HG03045 (cell line): ENCODE data around the gene ITPR1.

ENCODE experiments used
- ATAC-seq: cut with Tn5 transposase; IDR thresholded peaks from one replicate; pipeline ENCODE4 v1.9.1; 2021; ENCODE audit warnings: mild to moderate bottlenecking, moderate library complexity; ENCODE audit not compliant: unreplicated experiment

Gene ITPR1

DNA sequence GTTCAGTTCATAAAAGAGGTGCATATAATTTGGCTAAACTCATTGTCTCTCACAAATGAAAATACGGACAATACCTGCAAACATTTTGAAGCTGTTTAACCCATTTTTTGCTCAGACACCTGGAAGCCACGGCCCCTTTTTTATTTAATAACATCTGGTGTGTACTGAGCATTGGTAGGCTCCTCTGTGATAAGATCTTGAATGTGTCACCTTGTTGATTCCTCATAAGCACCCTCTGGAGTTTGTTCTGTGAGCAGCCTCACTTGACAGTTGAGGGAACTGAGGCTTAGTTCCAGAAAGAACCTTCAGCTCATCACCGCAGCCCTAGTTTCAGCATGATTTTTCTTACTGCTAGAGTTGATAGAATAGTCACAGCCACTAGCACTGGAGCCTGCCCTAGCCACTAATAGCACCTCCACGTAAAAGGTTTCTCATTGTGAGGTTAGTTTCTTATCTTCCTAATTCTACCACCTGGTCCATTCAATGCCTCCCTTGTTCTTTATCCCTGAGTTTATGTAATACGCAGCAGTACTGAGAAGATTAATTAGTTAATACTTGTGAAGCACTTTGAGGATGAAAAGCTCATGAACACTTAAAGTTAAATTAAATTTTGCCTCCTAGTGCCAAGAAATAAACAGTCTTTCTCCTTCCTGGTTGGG, 71.9 kb downstream of the ITPR1 start:
- ATAC-seq = no peak

DNA sequence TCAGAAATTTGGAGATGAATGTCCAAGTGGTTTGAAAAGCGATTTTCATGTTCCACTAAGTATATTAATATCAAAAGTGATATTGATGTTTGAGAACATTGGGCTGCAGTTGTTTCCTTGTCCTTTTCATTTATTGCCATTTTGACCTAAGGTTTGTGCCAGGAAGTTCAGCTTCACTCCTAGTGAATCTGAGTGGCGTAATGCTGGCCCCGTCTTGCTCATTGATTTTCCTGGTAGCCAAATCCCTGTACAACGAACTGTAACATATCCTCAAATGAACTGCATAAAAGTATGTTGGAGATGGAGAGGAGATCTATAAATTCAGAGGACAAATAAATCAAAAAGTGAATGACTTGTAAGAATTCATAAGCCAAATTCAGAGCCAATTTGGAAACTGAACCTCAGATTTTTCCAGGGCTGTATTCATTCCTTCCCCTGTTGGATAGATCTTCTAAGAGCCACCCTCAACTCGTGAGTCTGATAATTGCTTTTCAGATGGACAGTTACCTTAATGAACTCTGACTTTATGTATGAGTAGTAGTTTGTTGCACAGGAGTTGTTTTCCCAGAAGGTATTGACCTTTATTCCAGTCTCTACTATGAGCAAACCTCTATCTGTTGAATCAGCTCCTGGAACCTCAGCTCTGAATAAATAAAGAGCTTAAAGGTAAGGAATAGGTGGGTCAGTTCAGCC, 72.8 kb downstream of the ITPR1 start:
- ATAC-seq = no peak

DNA sequence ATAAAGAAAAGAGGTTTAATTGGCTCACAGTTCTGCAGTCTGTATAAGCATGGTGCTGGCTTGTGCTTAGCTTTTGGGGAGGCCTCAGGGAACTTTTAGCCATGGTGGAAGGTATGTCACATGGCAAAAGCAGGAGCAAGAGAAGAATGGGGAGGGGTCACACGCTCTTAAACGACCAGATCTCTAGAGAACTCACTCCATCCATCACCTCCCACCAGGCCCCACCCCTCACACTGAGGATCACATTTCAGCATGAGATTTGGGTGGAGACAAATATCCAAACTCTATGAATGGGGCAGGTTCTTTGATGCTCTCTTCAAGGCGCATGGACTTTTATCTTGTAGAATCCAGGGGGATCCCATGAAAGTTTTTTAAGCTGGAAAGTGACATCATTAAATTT, 75.7 kb downstream of the ITPR1 start:
- no peak for ATAC-seq

DNA sequence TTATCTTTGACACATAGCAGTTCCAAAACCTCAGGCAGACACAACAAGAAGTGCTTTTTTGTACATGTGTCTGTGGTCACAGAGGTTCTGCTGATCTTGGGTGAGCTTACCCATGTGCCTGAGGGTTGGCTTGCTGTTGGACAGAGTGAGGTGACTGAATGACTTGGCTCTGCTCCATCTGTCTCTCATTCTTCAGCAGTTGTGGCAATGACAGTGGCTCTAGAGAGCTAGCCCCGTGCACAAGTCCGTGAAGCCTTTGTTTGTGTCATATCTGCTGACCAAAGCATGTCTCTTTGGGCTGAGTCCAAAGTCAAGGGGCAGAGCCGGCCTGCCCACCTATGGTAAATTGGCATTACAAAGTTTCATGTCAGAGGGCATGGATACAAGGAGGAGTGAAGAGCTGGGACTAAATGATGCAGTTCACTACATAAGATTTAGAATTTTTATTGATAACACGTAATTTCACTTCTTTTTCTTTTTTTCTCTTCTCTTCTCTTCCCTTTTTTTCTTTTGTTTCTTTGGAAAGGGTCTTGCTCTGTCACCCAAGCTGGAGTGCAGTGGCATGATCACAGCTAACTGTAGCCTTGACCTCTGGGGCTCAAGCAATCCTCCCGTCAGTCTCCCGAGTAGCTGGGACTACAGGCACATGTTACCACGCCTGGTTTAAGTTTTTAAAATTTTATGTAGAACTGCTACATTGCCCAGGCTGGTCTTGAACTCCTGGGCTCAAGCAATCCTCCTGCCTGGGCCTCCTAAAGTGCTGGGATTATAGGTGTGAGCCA, 77.9 kb downstream of the ITPR1 start:
- no peak for ATAC-seq

DNA sequence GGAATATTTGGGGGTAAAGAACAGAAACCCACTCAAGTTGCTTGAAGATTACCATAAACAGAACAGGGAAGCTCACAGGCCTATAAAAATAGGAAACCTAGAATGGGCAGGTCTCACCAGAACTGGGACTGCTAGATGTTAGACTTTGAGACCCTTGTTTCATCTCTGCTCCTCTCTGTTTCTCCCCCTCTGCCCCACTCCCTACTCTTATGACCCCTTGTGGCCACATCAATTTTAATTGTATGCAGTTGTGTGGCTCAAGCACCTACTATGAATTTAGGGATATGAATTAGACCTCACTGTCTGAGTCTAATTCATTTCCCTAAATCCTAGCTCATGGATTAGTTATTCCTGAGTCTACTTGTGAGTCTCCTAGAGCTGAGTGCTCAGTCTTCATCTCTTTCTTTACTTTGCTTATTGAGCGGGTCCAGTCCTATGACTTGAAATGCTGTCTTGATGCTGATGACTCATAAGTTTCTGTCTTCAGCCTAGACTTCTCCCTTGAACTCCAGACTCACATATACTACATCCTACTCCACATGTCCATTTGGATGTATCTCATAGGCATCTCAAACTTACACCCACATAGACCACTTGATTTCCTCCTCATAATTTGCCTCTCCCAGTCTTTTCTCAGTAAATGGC, 78.7 kb downstream of the ITPR1 start:
- ATAC-seq = no peak

DNA sequence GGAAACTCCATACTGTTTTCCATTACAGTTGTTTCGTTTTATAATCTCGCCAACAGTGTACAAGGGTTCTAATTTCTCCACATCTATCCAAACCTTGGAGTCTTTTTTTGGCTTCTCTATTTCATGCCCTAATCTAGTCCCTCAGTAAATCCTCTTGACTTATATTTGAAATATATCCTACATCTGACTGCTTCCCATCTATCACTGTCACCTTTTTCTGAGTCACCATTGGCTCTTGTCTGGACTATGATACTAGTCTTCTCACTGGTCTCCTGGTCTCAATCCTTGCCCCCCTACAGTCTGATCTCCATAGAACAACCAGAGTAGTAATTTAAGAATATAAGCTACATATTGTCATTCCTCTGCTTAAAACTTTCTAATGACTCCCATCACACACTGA, 80.0 kb downstream of the ITPR1 start:
- no peak for ATAC-seq

DNA sequence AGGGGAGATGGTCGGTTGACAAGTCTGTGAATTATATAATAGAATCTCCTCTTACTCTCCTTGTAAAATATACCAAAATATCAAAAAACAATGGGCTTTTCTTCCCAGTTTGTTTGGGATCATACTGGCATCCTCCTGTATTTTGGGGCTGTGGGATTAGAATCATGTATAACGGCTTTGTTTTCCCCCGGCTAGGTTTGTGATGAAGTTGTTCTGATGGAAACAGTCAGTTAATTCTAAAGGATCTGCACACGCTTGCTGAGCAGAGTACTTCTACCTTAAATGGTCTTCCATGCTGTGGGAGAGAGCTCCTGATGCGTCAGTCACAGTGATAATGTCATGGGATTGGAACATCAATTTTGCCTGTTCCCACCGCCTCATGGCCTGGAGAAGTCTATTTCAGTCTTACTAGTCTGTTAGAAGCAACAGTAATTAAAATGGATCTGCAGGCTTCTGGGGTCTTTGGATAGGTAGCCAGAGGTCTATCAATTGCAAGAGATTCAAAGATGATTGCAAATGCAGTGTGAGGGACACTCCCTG, 81.3 kb downstream of the ITPR1 start:
- ATAC-seq = no peak

DNA sequence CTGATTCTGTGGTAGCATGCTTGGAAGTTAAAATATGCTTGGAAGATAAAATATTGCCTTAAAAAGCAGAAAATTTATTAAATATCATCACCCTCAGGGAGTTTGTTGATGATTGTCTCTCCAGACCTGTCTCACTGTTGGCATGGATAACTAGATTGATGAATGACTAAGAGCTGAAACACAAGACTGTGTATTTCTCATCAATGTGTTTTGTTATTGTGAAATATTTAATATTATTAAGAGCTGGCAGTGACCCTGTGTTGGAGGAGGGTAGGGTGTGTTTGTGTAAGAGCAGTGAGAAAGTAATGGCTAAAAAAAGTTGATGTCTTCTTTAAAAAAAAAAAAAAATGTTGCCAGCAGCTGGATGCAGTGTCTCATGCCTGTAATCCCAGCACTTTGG, 82.2 kb downstream of the ITPR1 start:
- no peak for ATAC-seq

DNA sequence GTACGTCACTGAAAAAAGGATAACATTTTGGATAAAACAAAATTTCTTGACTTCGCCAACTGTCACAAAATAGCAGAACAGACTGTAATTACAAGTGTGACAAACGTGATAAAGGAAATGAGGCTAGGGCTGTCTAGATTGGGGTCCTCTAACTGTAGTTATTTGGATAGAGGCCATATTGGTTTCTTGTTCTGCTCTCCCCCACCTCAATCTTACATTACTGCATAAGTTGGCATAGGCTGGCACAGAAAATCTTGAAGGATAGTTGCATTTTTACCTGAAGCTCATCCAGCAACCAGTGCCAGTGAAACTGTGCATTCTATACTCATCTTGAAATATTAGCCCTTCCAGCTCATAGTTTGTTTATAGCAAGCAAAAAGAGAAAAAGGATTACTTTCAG, 84.6 kb downstream of the ITPR1 start:
- ATAC-seq = no peak

DNA sequence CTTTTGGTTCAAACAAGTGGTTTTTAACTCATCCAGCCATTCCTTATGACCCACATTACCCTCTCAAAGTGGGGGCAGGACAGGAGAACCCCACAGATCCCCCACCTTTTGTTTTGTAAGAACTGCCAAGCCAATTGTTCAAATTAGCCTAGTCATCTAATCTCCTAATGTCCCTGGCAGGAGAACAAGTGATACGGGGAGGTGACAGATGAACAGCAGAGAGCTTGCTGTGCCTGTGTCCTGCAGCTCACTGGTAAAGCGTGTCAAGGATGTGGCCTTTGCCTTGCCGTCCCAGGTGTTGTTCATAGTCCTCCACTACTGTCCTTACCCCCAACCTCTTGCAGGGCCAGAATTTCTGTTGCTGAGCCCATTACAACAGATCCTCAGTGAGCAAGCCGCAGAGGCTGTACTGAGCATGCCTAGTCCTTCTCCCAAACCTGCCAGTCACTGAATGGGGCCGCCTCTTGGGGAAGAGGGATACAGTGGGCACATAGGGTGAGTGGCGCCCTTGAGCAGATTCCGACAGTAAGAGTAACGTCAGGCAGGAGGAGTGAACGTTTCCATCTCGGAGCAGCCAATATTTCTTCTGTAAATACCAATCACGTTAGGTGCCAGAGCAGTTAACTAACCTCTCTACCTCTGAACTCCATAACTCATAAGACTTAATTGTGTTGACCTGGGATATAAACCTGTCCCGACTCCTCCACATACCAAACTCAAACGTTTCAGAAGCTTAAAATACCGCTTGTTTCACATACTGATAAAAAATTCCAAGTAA, 87.4 kb downstream of the ITPR1 start:
- no peak for ATAC-seq

DNA sequence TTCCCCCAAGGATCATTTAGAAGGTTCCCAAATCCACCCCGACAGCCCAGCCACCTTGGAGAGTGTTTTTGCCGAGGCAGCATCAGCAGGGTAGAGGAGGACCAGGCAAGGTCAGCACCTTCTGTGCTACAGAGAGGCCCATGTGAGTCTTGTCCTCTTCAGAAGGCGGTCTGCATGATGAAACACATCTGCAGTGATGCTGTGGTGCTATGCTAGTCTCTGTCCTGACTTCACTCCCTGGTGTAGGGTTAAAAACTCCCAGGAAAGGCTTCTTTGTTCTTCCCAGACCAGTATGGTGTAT, 87.9 kb downstream of the ITPR1 start:
- ATAC-seq = no peak

DNA sequence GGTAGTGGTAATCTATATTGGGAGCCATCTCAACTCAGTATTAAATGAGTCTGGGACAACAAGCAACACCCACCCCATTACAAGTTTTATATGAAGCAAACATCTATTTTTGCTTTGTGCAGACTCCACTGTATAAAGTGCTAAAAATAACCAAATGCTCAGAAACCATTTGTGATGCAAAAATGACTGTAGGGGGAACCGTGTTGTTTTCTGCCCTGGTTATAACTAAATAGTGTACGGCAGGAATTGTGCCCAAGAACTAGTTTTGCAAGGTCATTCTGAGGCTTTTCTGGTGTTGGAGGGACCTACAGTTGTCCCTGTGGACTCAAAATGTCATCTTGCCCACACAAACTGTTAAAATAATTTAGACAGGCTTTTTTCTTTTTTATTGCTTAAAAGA, 88.3 kb downstream of the ITPR1 start:
- ATAC-seq = no peak

DNA sequence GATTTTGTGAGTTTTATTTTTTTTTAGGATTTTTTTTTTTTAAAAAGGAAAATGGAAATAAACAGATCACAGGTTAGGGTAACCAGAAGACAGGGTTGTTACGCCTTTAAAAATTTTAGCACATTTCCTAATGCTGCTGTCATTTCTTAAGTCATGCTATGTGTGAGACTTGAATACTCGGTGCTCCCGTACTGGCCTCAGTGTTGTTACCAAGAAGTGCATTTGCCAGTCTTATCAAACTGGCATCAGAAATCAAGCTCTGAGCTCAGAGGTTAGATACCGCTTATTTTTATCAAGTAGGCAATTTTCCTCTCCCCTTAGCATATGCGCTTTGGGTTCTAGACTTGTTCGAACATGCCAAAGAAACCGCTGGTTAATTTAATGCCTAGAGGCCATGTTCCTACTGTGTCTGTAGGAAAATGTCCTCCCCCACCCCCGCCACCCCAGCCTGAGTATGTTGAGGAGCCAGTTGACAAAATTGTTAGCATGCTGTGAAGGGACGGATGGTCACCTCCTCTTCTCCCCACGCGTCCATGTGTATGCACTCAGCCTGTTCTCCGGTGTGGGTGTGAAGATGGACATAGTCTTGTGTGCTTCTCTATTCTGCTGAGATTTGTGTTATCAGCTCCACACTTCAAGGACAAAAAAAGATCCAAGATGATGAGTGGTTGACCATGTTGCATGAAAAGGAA, 88.9 kb downstream of the ITPR1 start:
- ATAC-seq = no peak

DNA sequence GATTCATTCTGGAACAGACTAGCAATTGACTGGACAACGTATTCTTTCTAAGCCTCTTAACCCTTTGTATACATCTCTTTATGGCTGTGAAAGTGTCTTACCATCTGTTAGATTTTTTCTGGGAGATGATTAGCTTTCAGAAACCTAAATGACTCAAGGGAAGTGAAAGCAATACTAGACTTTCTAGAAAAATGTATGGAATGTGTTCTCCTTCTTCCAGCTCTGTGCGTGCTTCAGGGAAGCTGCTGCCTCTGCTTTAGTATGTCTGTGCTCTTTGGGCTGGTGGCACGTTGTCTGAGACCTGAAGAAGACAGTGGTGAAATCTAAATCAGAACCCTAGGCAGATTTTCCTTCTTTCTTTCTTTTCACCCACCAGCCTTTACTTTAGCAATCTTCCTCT, 89.5 kb downstream of the ITPR1 start:
- no peak for ATAC-seq

DNA sequence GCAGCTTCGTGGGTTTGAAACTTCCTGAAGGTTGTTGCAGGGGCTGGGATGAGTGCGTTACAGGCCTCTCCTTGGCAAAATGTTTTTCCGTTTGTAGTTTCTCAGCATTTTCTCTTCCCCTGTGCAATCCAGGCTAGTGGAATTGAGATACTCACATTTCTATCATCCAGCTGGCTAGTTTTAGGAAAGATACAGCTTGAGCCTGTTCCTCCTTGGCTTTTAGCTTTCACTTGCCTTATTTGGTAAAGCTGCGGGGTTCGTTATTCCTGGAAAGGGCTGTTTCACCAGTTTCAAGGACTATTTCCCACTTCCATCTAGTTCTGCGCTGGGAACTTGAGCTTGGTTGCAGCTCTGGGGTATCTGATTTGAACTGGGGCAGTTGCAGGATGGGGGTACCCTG, 90.3 kb downstream of the ITPR1 start:
- ATAC-seq = no peak

DNA sequence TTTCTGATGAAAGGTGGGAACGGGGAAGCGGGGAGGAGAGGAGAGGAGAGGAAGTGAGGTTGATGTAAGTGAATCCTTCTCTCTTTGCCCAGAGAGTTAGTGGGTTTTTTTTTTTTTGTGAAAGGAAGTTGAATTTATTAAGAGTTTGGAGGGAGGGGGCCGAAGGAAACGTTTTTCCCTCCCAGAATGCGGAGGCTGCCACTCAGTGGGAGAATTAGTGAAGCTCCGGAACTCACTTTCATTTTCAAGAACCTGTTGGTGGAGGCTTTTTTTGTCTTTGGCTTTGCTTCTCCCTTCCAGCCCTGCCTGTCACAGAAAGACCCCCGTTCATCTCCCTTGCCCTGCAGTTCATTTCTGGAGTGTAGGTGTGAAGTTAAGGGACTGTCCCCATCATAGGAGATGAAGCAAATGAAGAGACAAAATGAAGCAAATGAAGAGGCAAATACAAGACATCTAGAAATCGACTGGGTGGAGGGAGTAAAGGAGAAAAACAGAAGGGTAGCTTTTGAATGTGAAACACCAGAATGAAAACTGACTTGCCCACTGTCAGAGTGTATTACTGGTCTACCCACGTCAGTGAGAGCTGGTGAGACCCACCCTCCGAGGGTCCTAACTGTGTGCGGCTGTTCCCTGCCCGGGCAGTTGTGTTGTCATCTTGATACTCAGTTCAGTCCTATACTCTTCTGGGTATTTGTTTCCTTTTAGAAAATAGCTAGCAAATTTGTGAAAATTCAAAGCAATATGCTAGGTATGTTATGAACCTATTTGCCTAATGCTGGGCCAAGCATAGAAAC, 91.5 kb downstream of the ITPR1 start:
- ATAC-seq = peak; percentile 43

DNA sequence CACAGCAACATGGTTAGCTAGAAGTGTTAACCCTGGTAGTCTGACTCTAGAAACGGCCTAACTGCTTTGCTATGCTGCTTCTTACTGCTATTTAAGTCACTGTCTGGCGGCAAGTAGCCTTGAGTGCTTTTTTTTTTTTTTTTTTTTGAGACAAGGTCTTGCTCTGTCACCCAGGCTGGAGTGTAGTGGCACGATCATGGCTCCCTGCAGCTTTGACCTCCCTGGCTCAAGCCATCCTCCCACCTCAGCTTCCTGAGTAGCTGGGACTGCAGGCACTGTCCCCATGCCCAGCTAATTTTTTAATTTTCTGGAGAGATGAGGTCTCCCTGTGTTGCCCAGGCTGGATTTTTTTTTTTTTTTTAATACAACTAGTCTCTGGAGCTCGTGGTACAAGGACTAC, 93.2 kb downstream of the ITPR1 start:
- ATAC-seq = no peak

DNA sequence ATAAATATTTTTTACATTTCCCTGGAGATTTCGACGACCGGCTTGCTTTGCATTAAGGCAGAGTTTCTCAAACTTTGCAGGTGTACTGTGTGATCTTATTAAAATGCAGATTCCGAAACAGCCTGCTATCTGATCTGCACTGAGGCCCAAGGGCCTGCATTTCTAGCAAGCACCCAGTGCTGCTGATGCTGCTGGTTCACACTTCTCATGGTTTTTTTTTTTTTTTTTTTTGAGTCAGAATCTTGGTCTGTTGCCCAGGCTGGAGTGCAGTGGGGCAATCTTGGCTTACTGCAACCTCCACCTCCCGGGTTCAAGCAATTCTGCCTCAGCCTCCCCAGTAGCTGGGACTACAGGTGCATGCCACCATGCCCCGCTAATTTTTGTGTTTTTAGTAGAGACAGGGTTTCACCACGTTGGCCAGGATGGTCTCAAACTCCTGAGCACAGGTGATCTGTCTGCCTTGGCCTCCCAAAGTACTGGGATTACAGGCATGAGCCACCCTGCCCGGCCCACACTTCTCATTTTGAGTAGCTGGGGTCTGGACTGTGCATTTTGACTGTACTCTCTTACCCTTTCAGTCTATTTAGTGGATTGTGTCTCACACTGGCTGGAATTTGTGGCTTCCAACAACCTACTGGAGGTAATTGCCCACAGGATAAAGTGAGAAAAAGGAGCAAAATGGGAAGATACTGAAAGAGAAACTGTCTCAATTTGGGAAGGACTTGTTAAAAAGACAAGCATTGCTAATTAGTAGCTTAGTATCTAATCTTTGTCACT, 94.1 kb downstream of the ITPR1 start:
- no peak for ATAC-seq

DNA sequence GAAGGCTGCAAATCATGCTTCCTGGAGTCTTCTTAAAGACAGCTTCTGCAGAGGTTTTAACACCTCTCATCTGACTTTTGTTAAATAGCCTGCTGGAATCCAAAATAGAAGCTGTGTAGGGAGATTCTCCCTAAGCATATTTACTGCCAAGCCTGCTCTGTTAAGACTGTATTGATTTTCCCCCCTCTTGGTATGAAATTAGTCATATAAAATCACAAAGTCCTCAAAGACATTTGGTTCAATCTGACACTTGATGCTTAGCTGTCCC, 94.6 kb downstream of the ITPR1 start:
- ATAC-seq = no peak
